VCaP (cell line): ENCODE data around the gene CCDC157.

ENCODE experiments used
- H3K27ac ChIP-seq: fragments of 450-650 bp; 2 replicates; pipeline ENCODE4 v1.5.1; 2017
- TF ChIP-seq, protein P1 (sequence below): fragments of 450-650 bp; conservative IDR thresholded peaks from 2 replicates; pipeline ENCODE4 v1.5.1; 2017; ENCODE audit warnings: mild to moderate bottlenecking, moderate library complexity

CCDC157 gene

DNA sequence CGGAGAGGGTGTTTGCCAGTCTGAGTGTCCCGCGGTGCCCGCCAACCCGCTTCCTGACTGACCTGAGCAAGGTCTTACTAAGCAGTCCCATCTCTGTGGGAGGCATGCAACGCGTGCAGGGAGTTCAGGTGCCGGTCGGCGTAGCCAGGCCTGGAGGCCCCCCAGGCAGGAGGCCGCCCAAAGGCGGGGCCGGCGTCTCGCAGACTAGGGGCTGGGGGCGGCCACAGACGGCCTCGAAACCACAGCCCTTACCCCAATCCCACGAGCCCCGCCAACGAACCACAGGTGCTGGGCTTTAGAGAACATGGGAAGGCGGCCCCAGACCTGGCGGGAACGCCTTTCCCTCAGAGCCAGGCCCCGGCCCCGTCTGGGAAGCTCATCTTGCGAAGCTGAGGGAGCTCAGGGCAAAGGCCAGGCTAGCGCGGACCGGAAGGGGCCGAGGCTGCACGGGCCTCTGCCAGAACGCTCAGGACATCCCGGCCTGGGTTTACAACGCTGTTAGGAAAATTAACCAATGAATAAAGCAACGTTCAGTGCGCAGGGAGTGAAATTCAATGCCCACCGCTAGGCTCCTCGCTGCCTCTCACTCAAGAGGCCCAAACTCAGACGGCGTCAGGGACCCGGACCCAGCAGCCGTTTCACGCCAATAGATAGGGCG lies 66.6 kb downstream of the CCDC157 start:
- H3K27ac ChIP-seq, result peak overlapping the region; percentile 95

DNA sequence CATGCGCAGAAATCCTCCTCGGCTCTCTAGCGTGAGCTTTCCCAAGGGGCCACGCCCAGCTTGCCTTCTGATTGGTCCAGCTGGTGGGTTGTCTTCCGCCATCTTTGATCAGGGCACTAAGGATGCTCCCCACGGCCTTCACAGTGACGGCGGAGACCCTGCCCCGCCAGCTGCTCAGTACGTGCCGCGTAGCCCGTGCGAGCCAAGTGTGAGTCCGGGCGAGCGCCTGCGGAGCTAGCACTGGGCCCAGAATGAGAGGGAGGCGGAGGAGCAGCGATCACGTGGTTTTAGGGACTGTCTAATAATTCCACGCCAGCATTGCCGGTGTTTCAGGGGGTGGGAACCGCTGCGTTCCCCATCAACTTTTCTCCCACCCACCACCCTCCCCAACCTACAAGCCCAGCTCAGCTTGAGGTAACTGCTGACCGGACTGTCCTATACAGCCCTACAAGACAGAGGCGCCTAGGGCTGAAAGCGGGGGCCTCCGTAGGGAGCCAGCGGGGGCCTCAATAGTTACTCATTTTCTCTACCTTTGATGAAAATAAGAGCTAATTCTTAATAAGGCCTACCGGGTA lies 67.2 kb downstream of the CCDC157 start:
- TF ChIP-seq, protein P1, sequence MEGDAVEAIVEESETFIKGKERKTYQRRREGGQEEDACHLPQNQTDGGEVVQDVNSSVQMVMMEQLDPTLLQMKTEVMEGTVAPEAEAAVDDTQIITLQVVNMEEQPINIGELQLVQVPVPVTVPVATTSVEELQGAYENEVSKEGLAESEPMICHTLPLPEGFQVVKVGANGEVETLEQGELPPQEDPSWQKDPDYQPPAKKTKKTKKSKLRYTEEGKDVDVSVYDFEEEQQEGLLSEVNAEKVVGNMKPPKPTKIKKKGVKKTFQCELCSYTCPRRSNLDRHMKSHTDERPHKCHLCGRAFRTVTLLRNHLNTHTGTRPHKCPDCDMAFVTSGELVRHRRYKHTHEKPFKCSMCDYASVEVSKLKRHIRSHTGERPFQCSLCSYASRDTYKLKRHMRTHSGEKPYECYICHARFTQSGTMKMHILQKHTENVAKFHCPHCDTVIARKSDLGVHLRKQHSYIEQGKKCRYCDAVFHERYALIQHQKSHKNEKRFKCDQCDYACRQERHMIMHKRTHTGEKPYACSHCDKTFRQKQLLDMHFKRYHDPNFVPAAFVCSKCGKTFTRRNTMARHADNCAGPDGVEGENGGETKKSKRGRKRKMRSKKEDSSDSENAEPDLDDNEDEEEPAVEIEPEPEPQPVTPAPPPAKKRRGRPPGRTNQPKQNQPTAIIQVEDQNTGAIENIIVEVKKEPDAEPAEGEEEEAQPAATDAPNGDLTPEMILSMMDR, result no peak
- H3K27ac ChIP-seq, result peak overlapping the region; percentile 95

More for the DNA sequence above, 66.6 kb downstream of the CCDC157 start:
- TF ChIP-seq, protein P1, result 0 out of 2 replicates have a peak, but pooled peaks have one; percentile 7

DNA sequence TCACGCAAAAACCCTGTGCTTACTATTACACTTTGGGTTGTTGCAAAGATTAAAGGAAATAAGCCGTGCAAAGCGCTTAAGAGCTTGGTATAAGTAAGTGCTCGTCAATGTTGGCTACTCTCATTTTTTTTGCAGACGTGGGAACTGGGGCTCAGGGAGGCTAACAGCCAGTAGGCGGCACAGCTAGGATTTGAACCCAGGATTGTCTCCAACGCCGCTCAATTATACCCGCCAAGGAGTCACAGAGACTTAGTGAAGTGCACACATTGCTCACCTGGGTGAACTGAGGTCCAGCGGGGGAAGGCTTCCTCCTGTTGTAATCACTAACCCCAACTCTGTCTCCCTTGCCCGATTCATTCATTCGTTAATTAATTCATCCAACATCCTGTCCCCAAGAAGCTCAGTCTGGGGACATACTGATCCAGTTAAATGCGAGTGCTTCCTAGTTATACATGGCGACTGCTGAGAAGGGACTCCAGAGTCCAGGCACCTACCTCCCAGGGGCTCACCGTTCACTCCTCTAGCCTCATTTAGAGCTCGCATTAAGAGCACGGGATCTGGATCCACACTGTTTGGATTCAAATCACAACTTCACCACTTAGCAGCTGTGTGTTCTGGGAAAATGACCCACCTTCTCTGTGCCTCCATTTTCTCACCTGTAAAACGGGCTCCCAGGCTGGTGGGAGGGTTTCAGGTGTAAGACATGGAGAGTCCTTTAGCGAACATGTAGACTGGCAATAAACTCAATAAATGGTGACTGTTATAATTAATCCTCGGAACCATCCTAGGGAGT lies 67.9 kb downstream of the CCDC157 start:
- H3K27ac ChIP-seq, result peak overlapping the region; percentile 95
- TF ChIP-seq, protein P1, result no peak

DNA sequence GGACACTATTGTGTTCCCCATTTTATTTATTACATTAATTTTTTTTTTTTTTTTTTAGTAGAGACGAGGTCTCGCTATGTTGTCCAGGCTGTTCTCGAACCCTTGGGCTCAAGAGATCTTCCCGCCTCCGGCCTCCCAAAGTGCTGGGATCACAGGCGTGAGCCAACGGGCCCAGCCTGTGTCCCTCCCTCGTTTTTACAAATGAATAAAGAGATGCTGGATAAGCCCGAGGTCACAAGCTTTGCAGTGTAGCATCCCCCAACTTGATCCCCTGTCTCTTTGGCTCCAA lies 68.5 kb downstream of the CCDC157 start:
- peak overlapping the region; percentile 95 for H3K27ac ChIP-seq
- TF ChIP-seq, protein P1, result no peak

DNA sequence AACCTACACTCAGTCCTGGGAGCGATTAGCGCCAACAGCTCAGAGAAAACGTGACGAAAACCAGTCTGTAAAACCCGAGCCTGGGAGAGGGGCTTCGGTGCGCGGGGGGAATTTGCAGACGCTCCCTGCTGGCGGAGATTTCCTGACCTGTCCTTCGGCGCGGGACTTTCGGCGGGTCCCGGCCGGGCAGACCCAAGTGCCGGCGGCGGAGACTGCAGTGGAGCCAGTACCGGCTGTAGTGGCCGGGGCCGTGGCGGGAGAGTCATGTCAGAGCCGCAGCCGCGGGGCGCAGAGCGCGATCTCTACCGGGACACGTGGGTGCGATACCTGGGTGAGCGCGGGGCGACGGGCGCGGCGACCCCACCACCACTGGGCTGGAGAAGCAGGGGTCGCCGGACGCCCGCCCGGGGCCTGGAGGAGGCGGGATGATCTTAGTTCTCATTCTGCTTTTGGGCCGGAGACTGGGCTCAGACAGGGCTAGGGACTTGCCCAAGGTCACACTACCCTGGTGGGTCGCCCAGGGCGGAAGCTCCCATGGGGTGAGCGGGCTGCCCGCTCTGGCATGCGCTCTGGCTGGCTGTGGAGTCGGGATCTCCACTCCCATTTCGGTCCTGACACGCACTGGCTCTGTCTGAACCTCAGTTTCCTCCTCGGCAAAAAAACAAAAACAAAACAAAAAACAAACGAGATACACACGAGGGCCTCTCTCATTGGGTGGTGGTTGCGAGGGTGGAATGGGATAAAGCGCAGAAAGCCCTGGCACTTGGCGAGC lies 69.0 kb downstream of the CCDC157 start, which contains the start of gene MTFP1:
MTFP1 (plus strand) TSS at position 153 of the 772 bp plus-strand sequence; CDS start at position 265, 112 bp downstream.
- TF ChIP-seq, protein P1, result no peak
- peak within 1 kb of the TSS; percentile 95 for H3K27ac ChIP-seq
